Raji (cell line): ENCODE results near the gene LARP1.

Source experiments
- POLR2A ChIP-seq: IDR thresholded peaks from 2 replicates; pipeline ENCODE4 v1.6.1; 2011; ENCODE audit warnings: low read depth, low read length, control low read depth; ENCODE audit not compliant: insufficient read depth

Gene LARP1

GRCh38 chr5:154755361-154756008, at the start of gene LARP1:
LARP1 (plus strand) TSS chr5:154755377; CDS start chr5:154755758, 381 bp downstream.
- no peak for TF ChIP-seq POLR2A

GRCh38 chr5:154706416-154706815, 48.8 kb upstream of the LARP1 start:
- TF ChIP-seq POLR2A = no peak

DNA sequence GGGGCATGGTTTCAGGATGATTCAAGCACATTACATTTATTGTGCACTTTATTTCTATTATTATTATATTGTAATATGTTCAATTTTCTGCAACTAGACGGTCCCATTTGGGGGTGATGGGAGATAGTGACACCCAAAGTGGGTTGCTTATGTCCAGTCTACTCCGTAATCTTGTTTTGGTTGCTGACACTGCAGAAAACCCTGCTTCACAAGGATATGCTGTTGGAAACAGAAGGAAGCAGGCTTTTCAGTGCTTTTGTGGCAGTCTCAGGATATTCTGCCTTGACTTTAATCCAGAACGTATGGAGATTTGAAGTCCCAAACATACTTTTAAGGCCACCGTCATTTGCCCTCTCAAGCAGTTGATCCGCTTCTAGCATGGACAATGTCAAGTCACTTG, 47.5 kb upstream of the LARP1 start:
- no peak for TF ChIP-seq POLR2A

DNA sequence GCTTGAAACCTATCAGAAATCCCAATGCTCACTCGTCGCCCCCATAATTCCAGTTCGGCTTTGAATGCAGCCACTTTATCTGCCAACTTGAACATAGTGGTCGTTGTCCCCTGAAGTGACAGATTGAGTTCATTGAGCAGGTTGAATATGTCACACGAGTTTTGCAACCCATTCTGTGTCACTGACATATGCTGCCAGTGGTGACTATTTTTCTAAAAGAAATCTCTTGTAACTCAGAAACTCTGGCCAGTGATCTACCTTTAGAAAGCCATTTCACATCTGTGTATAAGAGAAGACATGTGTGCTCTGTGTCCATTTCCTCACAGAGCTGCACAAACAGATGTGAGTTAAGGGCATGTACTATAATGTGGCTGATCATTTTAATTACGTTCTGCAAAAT, 47.0 kb upstream of the LARP1 start:
- TF ChIP-seq POLR2A = no peak

GRCh38 chr5:154708846-154709245, 46.3 kb upstream of the LARP1 start:
- no peak for TF ChIP-seq POLR2A

DNA sequence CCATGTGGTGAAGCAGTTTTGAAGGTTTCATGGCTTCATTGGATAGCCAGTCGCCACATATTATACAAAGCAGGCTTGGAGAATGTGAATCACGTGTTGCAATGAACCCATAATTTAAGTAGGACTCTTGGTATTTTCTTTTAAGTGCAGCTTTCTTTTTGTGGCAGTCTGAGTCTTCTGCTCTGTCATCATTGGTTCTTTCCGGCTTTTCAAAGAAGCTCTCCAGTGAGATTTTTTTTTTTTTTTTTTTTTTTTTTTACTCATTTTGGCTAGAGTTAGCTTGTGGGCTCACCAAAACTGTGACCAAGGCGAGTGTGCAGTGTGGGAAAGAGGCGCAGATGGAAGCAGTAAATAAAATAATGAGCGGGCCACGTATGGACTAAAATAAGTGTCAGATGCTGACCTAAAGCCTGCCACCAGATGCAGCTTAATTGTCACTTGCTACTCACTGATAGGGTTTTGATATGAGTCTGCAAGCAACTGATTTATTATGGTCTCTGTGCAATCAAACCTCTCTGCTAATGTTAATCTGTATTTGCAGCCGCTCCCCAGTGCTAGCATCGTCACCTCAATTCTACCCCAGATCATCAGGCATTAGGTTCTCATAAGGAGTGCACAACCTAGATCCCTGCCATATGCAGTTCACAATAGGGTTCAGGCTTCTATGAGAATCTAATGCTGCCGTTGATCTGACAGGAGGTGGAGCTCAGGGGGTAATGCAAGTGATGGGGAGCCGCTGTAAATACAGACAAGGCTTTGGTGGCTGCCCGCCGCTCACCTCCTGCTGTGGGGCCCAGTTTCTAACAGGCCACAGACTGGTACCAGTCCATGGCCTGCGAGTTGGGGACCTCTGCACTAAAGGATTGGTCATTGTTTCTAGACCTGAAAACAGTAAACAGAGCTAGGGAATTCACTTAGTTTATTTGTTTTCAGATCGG, 45.5 kb upstream of the LARP1 start:
- TF ChIP-seq POLR2A = no peak

DNA sequence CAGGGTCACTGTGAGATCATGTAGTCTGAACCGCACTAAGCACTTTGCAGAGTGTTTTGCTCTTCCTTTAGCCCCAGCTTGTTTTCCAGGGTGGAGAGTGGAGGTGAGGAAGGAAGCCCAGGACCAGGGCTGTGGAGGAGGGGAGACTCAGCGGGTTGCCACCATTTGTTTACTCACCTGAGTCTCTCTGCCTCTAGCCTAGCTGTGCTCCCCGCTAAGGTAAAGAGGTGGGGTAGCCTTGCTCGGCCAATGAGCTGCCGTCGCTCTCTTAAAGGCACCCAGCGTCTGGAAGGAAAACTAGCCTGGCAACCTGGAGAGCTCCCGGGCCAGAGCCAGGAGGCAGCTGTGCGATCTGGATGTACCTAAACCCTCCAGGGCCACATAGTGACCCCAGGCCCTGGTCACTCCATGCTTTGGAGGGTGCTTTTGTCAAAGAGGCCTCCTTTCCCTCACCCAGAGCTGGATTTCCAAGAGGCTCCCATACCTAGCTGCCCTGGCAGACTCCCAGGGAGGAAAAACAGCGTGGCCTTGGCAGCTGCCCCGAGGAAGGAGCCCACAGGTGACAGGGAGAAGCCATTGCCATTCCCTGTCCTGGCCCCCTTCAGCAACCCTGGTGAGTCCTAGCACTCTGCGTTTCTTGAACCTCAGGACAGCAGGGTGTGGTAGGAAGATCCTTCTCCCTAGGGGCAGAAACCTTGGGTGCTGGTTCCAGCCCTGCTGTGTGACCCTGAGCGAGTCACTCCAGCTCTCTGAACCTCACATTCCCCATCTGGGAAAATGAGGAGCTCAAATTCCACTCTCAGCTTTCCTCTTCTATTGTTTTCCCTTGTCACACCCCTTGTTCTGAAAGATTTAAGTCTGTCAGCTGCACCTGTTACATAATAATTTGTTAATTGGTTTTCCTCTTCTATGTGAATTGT, 42.4 kb upstream of the LARP1 start:
- no peak for TF ChIP-seq POLR2A

- TF ChIP-seq POLR2A = no peak
These were observed 41.5 kb upstream of the LARP1 start for GRCh38 chr5:154713615-154714125.

GRCh38 chr5:154714266-154714986, 40.8 kb upstream of the LARP1 start:
- no peak for TF ChIP-seq POLR2A

- no peak for TF ChIP-seq POLR2A
These were observed 33.6 kb upstream of the LARP1 start for GRCh38 chr5:154721481-154722058.

DNA sequence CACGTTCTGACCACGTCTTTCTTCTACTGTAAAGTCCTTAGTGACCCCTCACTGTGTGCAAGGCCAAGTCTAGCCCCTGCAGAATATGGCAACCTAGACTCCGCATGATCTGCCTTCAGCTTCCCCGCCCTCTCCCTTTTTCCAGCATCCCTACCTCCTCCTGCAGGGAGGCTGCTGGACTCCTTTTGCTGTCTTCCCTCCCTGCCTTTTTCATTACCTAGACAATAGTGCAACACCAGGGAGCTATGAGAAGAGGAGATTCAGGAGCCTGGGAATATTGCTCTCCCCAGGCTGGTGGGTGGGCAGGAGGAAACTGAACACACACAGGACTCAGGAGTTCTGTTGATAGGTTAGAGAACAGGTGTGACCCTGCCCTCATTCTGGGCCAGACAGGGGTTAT, 33.1 kb upstream of the LARP1 start:
- no peak for TF ChIP-seq POLR2A

GRCh38 chr5:154722936-154723335, 32.2 kb upstream of the LARP1 start:
- TF ChIP-seq POLR2A = no peak

GRCh38 chr5:154723740-154724505, 31.3 kb upstream of the LARP1 start:
- no peak for TF ChIP-seq POLR2A

DNA sequence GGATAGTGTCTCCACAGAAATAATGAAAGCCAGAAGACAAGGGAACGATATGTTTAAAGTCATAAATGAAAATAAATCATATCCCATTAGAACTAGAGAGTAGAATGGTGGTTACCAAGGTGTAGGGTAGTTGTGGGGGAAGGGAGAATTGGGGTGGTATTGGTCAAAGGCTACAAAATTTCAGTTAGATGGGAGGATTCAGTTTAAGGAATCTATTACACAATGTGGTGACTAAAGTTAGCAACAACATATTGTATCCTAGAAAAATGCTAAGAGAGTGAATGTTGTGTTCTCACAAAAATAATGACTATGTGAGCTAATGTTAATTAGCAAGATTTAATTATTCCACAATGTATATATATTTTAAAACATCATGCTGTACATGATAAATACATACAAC, 27.8 kb upstream of the LARP1 start:
- no peak for TF ChIP-seq POLR2A
